GM23338 (cell line): ENCODE data around the gene DDX27. TPM values are rescaled to one million over a fixed set of nuclear protein-coding genes. Genes with fewer than 3 reads are reported as not detected.

Source experiments
- ATAC-seq: fragments of 200-7000 bp; cut with Tn5 transposase; 3 replicates; pipeline ENCODE4 v1.9.1; 2020
- DNase-seq: peaks from one replicate; pipeline ENCODE4 v3.0.0-alpha.2; 2015; ENCODE audit warnings: low spot score
- H2AFZ ChIP-seq: fragments of 200-600 bp; sonication (generic); 2 replicates; pipeline ENCODE4 v1.8.0; 2016; ENCODE audit warnings: antibody characterized with exemption, mild to moderate bottlenecking, moderate library complexity
- H3F3A ChIP-seq: fragments of 200-600 bp; sonication (generic); replicated peaks from 2 replicates; pipeline ENCODE4 v1.8.0; 2017; ENCODE audit warnings: antibody characterized with exemption, mixed run types, low read depth
- H3K27ac ChIP-seq: fragments of 200-600 bp; sonication (generic); 2 replicates; pipeline ENCODE4 v1.6.1; 2016; ENCODE audit warnings: low read depth
- H3K27me3 ChIP-seq: fragments of 200-600 bp; sonication (generic); 2 replicates; pipeline ENCODE4 v1.8.0; 2016; ENCODE audit warnings: mild to moderate bottlenecking, mixed run types, moderate library complexity; ENCODE audit not compliant: insufficient read depth
- H3K36me3 ChIP-seq: fragments of 200-600 bp; sonication (generic); 2 replicates; pipeline ENCODE4 v1.8.0; 2016; ENCODE audit warnings: mild to moderate bottlenecking; ENCODE audit not compliant: insufficient read depth
- H3K4me1 ChIP-seq: fragments of 200-600 bp; sonication (generic); 2 replicates; pipeline ENCODE4 v1.8.0; 2016; ENCODE audit warnings: mild to moderate bottlenecking, moderate library complexity; ENCODE audit not compliant: insufficient read depth
- H3K4me2 ChIP-seq: fragments of 200-600 bp; sonication (generic); 2 replicates; pipeline ENCODE4 v1.7.1; 2017; ENCODE audit warnings: mixed run types
- H3K4me3 ChIP-seq: fragments of 200-600 bp; sonication (generic); 2 replicates; pipeline ENCODE4 v1.6.1; 2016; ENCODE audit warnings: mixed run types
- H3K79me2 ChIP-seq: fragments of 200-600 bp; sonication (generic); replicated peaks from 2 replicates; pipeline ENCODE4 v1.8.0; 2017; ENCODE audit warnings: mild to moderate bottlenecking; ENCODE audit not compliant: insufficient read depth
- H3K9me2 ChIP-seq: fragments of 200-600 bp; sonication (generic); 2 replicates; pipeline ENCODE4 v1.8.0; 2017; ENCODE audit not compliant: insufficient read depth
- H4K20me1 ChIP-seq: fragments of 200-600 bp; sonication (generic); replicated peaks from 2 replicates; pipeline ENCODE4 v1.8.0; 2017; ENCODE audit warnings: mild to moderate bottlenecking; ENCODE audit not compliant: insufficient read depth
- H3K27ac Mint-ChIP-seq: 2 replicates; pipeline ENCODE4 v1.8.0; 2020; ENCODE audit warnings: inconsistent platforms, mild to moderate bottlenecking, moderate library complexity, mixed read lengths
- H3K27me3 Mint-ChIP-seq: 3 replicates; pipeline ENCODE4 v1.8.0; 2022; ENCODE audit warnings: low read depth, mild to moderate bottlenecking, moderate library complexity, mixed read lengths, inconsistent platforms; ENCODE audit not compliant: insufficient read depth, poor library complexity
- H3K36me3 Mint-ChIP-seq: 3 replicates; pipeline ENCODE4 v1.8.0; 2021; ENCODE audit warnings: low read depth, mild to moderate bottlenecking, inconsistent platforms, moderate library complexity, mixed read lengths
- H3K4me1 Mint-ChIP-seq: 3 replicates; pipeline ENCODE4 v1.8.0; 2020; ENCODE audit warnings: mild to moderate bottlenecking, inconsistent platforms, mixed read lengths
- H3K4me3 Mint-ChIP-seq: 3 replicates; pipeline ENCODE4 v1.8.0; 2021; ENCODE audit warnings: moderate library complexity, mild to moderate bottlenecking, inconsistent platforms, mixed read lengths
- H3K9me3 Mint-ChIP-seq: 3 replicates; pipeline ENCODE4 v1.8.0; 2020; ENCODE audit warnings: moderate library complexity, mild to moderate bottlenecking, inconsistent platforms, mixed read lengths
- EZH2phosphoT487 ChIP-seq: fragments of 200-600 bp; sonication (generic); IDR thresholded peaks from one replicate; pipeline ENCODE4 v1.8.1; 2018; ENCODE audit warnings: antibody characterized with exemption; ENCODE audit not compliant: unreplicated experiment
- NANOG ChIP-seq: IDR thresholded peaks from 2 replicates; pipeline ENCODE4 v1.6.1; 2016; ENCODE audit warnings: antibody characterized with exemption, borderline replicate concordance
- POLR2AphosphoS5 ChIP-seq: IDR thresholded peaks from 2 replicates; pipeline ENCODE4 v1.6.1; 2016; ENCODE audit warnings: antibody characterized with exemption, low read depth
- STAT1 ChIP-seq: IDR thresholded peaks from one replicate; pipeline ENCODE4 v1.6.1; 2016; ENCODE audit warnings: antibody characterized with exemption; ENCODE audit not compliant: unreplicated experiment
- ZNF114 ChIP-seq: fragments of 250-450 bp; sonication (Bioruptor Pico); IDR thresholded peaks from 2 replicates; pipeline ENCODE4 v1.5.0; 2020; ENCODE audit warnings: mild to moderate bottlenecking, moderate library complexity
- ZNF331 ChIP-seq: fragments of 250-450 bp; sonication (Bioruptor Pico); IDR thresholded peaks from 2 replicates; pipeline ENCODE4 v1.5.0; 2020; ENCODE audit warnings: low read depth, mild to moderate bottlenecking, moderate library complexity
- ZNF462 ChIP-seq: fragments of 250-450 bp; sonication (Bioruptor Pico); IDR thresholded peaks from 2 replicates; pipeline ENCODE4 v1.5.0; 2020; ENCODE audit warnings: mild to moderate bottlenecking, moderate library complexity
- polyA plus RNA-seq: library from polyadenylated mRNA; unstranded; fragments of >200 nt; fragmentation: Nextera tagmentation; extraction: Ambion mirVana; gene quantifications from 2 replicates; pipeline ENCODE4 v1.2.1, GENCODE V29; 2016
- total RNA-seq: library from RNA; depleted of rRNA; stranded (reverse); fragments of >200 nt; shearing (Covaris generic); gene quantifications from 2 replicates; pipeline ENCODE4 v1.2.3, GENCODE V29; 2014
- TF ChIP-seq, protein P1 (sequence below): IDR thresholded peaks from 2 replicates; pipeline ENCODE4 v1.6.1; 2016; ENCODE audit warnings: antibody characterized with exemption
- TF ChIP-seq, protein P2 (sequence below): IDR thresholded peaks from one replicate; pipeline ENCODE4 v1.6.1; 2018; ENCODE audit warnings: antibody characterized with exemption; ENCODE audit not compliant: unreplicated experiment

Gene DDX27
- total and polyA plus RNA-seq, 2 experiments from 2014 or later = 53.3 to 81.3 TPM

- peak overlapping the region; percentile 92 for H3K4me2 ChIP-seq
- no peak for TF ChIP-seq STAT1
- TF ChIP-seq POLR2AphosphoS5 = no peak
- TF ChIP-seq ZNF114 (CRISPR knock-in tag) = no peak
- DNase-seq (peak; percentile 35), ATAC-seq (no peak)
- Mint-ChIP-seq H3K27ac (peak overlapping the region; percentile 61; the same call in 1 of the 2 replicates), H3K9me3 (peaks cover 3% of the 10 kb centered on the region; the same call in 1 of the 3 replicates), H3K4me3 (peak overlapping the region; percentile 97), H3K36me3 (peaks cover 6% of the 10 kb centered on the region; the same call in 2 of the 3 replicates), H3K4me1 (peaks cover 24% of the 10 kb centered on the region), H3K27me3 (peaks cover 6% of the 10 kb centered on the region)
- no peak overlapping the region for H2AFZ ChIP-seq
- no peaks in the 10 kb centered on the region for H3K9me2 ChIP-seq
- peaks cover 58% of the 10 kb centered on the region for H3K79me2 ChIP-seq
- H3K27me3 ChIP-seq = no peaks in the 10 kb centered on the region
- no peaks in the 10 kb centered on the region for H3K36me3 ChIP-seq
- peaks cover 9% of the 10 kb centered on the region for H3K4me1 ChIP-seq
- peaks cover 51% of the 10 kb centered on the region for H4K20me1 ChIP-seq
- H3F3A ChIP-seq = no peaks in the 10 kb centered on the region
- H3K27ac ChIP-seq = no peak overlapping the region
- H3K4me3 ChIP-seq = peak overlapping the region; percentile 89
Observed at GRCh38 chr20:49186535-49187329, 32.5 kb upstream of the DDX27 start.

- H3K4me1 Mint-ChIP-seq = peaks cover 24% of the 10 kb centered on the region
- Histone ChIP-seq H2AFZ (no peak overlapping the region), H3K9me2 (no peaks in the 10 kb centered on the region)
- TF ChIP-seq STAT1 = no peak
- TF ChIP-seq ZNF331 (CRISPR knock-in tag) = no peak
- TF ChIP-seq, protein P1, sequence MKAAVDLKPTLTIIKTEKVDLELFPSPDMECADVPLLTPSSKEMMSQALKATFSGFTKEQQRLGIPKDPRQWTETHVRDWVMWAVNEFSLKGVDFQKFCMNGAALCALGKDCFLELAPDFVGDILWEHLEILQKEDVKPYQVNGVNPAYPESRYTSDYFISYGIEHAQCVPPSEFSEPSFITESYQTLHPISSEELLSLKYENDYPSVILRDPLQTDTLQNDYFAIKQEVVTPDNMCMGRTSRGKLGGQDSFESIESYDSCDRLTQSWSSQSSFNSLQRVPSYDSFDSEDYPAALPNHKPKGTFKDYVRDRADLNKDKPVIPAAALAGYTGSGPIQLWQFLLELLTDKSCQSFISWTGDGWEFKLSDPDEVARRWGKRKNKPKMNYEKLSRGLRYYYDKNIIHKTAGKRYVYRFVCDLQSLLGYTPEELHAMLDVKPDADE = no peak
- TF ChIP-seq, protein P2, sequence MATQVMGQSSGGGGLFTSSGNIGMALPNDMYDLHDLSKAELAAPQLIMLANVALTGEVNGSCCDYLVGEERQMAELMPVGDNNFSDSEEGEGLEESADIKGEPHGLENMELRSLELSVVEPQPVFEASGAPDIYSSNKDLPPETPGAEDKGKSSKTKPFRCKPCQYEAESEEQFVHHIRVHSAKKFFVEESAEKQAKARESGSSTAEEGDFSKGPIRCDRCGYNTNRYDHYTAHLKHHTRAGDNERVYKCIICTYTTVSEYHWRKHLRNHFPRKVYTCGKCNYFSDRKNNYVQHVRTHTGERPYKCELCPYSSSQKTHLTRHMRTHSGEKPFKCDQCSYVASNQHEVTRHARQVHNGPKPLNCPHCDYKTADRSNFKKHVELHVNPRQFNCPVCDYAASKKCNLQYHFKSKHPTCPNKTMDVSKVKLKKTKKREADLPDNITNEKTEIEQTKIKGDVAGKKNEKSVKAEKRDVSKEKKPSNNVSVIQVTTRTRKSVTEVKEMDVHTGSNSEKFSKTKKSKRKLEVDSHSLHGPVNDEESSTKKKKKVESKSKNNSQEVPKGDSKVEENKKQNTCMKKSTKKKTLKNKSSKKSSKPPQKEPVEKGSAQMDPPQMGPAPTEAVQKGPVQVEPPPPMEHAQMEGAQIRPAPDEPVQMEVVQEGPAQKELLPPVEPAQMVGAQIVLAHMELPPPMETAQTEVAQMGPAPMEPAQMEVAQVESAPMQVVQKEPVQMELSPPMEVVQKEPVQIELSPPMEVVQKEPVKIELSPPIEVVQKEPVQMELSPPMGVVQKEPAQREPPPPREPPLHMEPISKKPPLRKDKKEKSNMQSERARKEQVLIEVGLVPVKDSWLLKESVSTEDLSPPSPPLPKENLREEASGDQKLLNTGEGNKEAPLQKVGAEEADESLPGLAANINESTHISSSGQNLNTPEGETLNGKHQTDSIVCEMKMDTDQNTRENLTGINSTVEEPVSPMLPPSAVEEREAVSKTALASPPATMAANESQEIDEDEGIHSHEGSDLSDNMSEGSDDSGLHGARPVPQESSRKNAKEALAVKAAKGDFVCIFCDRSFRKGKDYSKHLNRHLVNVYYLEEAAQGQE = no peak
- no peak for TF ChIP-seq POLR2AphosphoS5
- no peak for TF ChIP-seq ZNF462 (CRISPR knock-in tag)
- TF ChIP-seq EZH2phosphoT487 = no peak
- TF ChIP-seq NANOG = no peak
Observed at GRCh38 chr20:49187330-49187850, 31.8 kb upstream of the DDX27 start.

More at GRCh38 chr20:49187330-49187850, 31.8 kb upstream of the DDX27 start:
- Histone ChIP-seq H3K27me3 (no peaks in the 10 kb centered on the region), H3K4me3 (peak overlapping the region; percentile 89), H4K20me1 (peaks cover 44% of the 10 kb centered on the region), H3F3A (no peaks in the 10 kb centered on the region), H3K27ac (no peak overlapping the region), H3K36me3 (no peaks in the 10 kb centered on the region), H3K79me2 (peaks cover 51% of the 10 kb centered on the region), H3K4me1 (peaks cover 9% of the 10 kb centered on the region), H3K4me2 (peak overlapping the region; percentile 92)
- peaks cover 6% of the 10 kb centered on the region; the same call in 2 of the 3 replicates for H3K36me3 Mint-ChIP-seq
- peaks cover 3% of the 10 kb centered on the region; the same call in 1 of the 3 replicates for H3K9me3 Mint-ChIP-seq
- H3K27me3 Mint-ChIP-seq = peaks cover 7% of the 10 kb centered on the region
- H3K4me3 Mint-ChIP-seq = peak overlapping the region; percentile 97
- H3K27ac Mint-ChIP-seq = peak overlapping the region; percentile 61
- peak; percentile 23 for ATAC-seq
- DNase-seq = peak; percentile 58
